ENCODE results near the gene OR52A5. TPM values are rescaled to one million over a fixed set of nuclear protein-coding genes. Genes with fewer than 3 reads are reported as not detected.

Gene OR52A5
- total and polyA plus RNA-seq, 2 donors (not counting 1 experiment from before 2014, with no cell fraction given) = not detected

- Histone ChIP-seq H3K36me3 (replicated peaks in 1 of 2; ENCODE audit: control extremely low read depth in 1 of 2, control insufficient read depth in 1 of 2, extremely low read depth in 1 of 2, insufficient read depth in 2 of 2, low read length in 1 of 2) (no peaks in the 10 kb centered on the region), H3K4me2 (replicated peaks; ENCODE audit: low read depth, low read length, poor library complexity, severe bottlenecking) (no peak overlapping the region), H3K4me1 (ENCODE audit: control insufficient read depth in 2 of 2, insufficient read depth in 2 of 2, low read length in 2 of 2) (no peaks in the 10 kb centered on the region), H3K9ac (ENCODE audit: low read length) (no peak overlapping the region), H3K4me3 (ENCODE audit: control extremely low read depth in 1 of 5, extremely low read depth in 1 of 5, insufficient read depth in 1 of 5, low read depth in 2 of 5, low read length in 4 of 5) (no peak overlapping the region), H3K79me2 (ENCODE audit: control insufficient read depth, insufficient read depth, low read length) (no peaks in the 10 kb centered on the region), H3K9me3 (ENCODE audit: control extremely low read depth in 1 of 3, control insufficient read depth in 2 of 3, insufficient read depth in 1 of 3, low read length in 2 of 3) (no peaks in the 10 kb centered on the region), H3K27me3 (replicated peaks in 1 of 4; ENCODE audit: control extremely low read depth in 1 of 4, control insufficient read depth in 3 of 4, insufficient read depth in 4 of 4, low read length in 3 of 4) (peaks cover 0 to 6% (median 2%) of the 10 kb centered on the region in 4 experiments), H3K27ac (ENCODE audit: low read length in 2 of 2) (no peak overlapping the region), H4K20me1 (ENCODE audit: control insufficient read depth, insufficient read depth, low read length, poor library complexity, severe bottlenecking) (no peaks in the 10 kb centered on the region), H2AFZ (ENCODE audit: insufficient read depth, low read depth, low read length, poor library complexity, severe bottlenecking) (no peak overlapping the region)
- H3K27me3 Mint-ChIP-seq = peaks cover 19% of the 10 kb centered on the region
- intact Hi-C loops (cut with micrococcal nuclease) = no loop called here
- no peaks in the 10 kb centered on the region for H3K9me3 Mint-ChIP-seq (ENCODE audit: insufficient read depth)
- no peaks in the 10 kb centered on the region for H3K4me1 Mint-ChIP-seq
- H3K4me3 Mint-ChIP-seq = no peak overlapping the region
- CTCF ChIA-PET = no interaction called here
- no peak overlapping the region for H3K27ac Mint-ChIP-seq
- ATAC-seq (ENCODE audit: low read depth) (no peak), DNase-seq (no peak)
- TF ChIP-seq EZH2 (IDR thresholded peaks at IDR 0.05; ENCODE audit: borderline replicate concordance, insufficient read depth, low read depth, low read length, poor library complexity, severe bottlenecking) (no peak), CTCF (IDR thresholded peaks at IDR 0.05) (no peak)
- POLR2A ChIA-PET = no interaction called here
These were observed 20.6 kb downstream of the OR52A5 start for GRCh38 chr11:5117588-5117987.

DNA sequence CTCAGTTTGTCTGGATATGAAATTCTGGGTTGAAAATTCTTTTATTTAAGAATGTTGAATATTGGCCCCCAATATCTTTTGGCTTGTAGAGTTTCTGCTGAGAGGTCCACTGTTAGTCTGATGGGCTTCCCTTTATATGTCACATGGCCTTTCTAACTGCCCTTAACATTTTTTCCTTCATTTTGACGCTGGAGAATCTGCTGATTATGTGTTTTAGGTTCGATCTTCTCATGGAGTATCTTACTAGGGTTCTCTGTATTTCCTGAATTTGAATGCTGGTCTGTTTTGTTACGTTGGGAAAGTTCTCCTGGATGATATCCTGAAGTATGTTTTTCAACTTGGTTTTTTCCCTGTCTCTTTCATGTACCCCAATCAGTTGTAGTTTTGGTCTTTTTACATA, 22.8 kb downstream of the OR52A5 start:
- no peak overlapping the region for H2AFZ ChIP-seq (ENCODE audit: insufficient read depth, low read depth, low read length, poor library complexity, severe bottlenecking)
- no peak overlapping the region for H3K4me2 ChIP-seq (replicated peaks; ENCODE audit: low read depth, low read length, poor library complexity, severe bottlenecking)
- peaks cover 0 to 6% (median 0%) of the 10 kb centered on the region in 4 experiments for H3K27me3 ChIP-seq (replicated peaks in 1 of 4; ENCODE audit: control extremely low read depth in 1 of 4, control insufficient read depth in 3 of 4, insufficient read depth in 4 of 4, low read length in 3 of 4)
- no peaks in the 10 kb centered on the region for H4K20me1 ChIP-seq (ENCODE audit: control insufficient read depth, insufficient read depth, low read length, poor library complexity, severe bottlenecking)
- H3K79me2 ChIP-seq (ENCODE audit: control insufficient read depth, insufficient read depth, low read length) = no peaks in the 10 kb centered on the region
- H3K9ac ChIP-seq (ENCODE audit: low read length) = no peak overlapping the region
- 100% methylated on average over 1 of the region's 3 CpGs for WGBS (ENCODE audit: insufficient coverage)
- H3K36me3 ChIP-seq (replicated peaks in 1 of 2; ENCODE audit: control extremely low read depth in 1 of 2, control insufficient read depth in 1 of 2, extremely low read depth in 1 of 2, insufficient read depth in 2 of 2, low read length in 1 of 2) = no peaks in the 10 kb centered on the region
- intact Hi-C loops (cut with micrococcal nuclease) = no loop called here
- ChIA-PET POLR2A (no interaction called here), CTCF (no interaction called here)
- no peak overlapping the region for H3K4me3 ChIP-seq (ENCODE audit: control extremely low read depth in 1 of 5, extremely low read depth in 1 of 5, insufficient read depth in 1 of 5, low read depth in 2 of 5, low read length in 4 of 5)
- H3K9me3 Mint-ChIP-seq (ENCODE audit: insufficient read depth) = no peaks in the 10 kb centered on the region
- no peaks in the 10 kb centered on the region for H3K4me1 Mint-ChIP-seq
- ATAC-seq (ENCODE audit: low read depth) (no peak), DNase-seq (no peak)
- H3K4me3 Mint-ChIP-seq = no peak overlapping the region
- H3K27me3 Mint-ChIP-seq = peaks cover 19% of the 10 kb centered on the region
- no peaks in the 10 kb centered on the region for H3K4me1 ChIP-seq (ENCODE audit: control insufficient read depth in 2 of 2, insufficient read depth in 2 of 2, low read length in 2 of 2)
- no peak overlapping the region for H3K27ac ChIP-seq (ENCODE audit: low read length in 2 of 2)
- H3K9me3 ChIP-seq (ENCODE audit: control extremely low read depth in 1 of 3, control insufficient read depth in 2 of 3, insufficient read depth in 1 of 3, low read length in 2 of 3) = no peaks in the 10 kb centered on the region
- TF ChIP-seq EZH2 (IDR thresholded peaks at IDR 0.05; ENCODE audit: borderline replicate concordance, insufficient read depth, low read depth, low read length, poor library complexity, severe bottlenecking) (no peak), CTCF (IDR thresholded peaks at IDR 0.05) (no peak)
- no peak overlapping the region for H3K27ac Mint-ChIP-seq
